GM18499 (cell line): ENCODE data around the gene STK39.

Experiments
- ATAC-seq: cut with Tn5 transposase; IDR thresholded peaks from one replicate; pipeline ENCODE4 v1.9.1; 2021; ENCODE audit warnings: moderate number of reproducible peaks; ENCODE audit not compliant: insufficient read depth, unreplicated experiment

The STK39 gene

DNA sequence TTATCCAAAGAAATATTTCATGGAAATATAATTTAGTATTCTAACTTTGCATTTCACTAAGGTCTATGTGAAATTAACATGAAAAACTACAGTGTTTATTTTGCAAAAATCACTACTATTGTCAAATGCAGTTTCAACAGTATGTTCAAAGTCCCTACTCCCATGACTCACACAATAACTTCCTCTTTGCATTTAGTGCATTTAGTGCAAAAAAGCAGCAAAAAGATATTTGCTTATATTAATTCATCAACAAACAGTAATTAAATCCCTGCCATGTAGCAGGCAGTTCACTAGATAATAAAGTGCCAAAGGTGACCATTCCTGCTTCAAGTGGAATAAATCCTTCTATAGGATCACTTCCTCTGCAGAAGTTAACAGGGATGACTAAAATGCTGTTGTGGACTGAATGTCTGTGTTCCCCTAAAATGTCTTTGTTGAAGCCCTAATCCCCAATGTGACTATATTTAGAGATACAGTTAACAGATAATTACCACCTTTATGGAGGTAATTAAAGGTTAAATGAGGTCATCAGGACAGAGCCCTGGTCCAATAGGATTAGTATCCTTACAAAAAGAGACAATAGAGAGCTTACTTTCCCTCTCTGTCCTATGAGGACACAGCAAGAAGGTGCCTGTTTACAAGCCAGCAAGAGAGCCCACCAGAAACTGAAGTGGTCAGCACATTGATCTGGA is 61.7 kb downstream of the STK39 start:
- no peak for ATAC-seq

- no peak for ATAC-seq
Observed at GRCh38 chr2:168184681-168185513, 62.5 kb downstream of the STK39 start.

DNA sequence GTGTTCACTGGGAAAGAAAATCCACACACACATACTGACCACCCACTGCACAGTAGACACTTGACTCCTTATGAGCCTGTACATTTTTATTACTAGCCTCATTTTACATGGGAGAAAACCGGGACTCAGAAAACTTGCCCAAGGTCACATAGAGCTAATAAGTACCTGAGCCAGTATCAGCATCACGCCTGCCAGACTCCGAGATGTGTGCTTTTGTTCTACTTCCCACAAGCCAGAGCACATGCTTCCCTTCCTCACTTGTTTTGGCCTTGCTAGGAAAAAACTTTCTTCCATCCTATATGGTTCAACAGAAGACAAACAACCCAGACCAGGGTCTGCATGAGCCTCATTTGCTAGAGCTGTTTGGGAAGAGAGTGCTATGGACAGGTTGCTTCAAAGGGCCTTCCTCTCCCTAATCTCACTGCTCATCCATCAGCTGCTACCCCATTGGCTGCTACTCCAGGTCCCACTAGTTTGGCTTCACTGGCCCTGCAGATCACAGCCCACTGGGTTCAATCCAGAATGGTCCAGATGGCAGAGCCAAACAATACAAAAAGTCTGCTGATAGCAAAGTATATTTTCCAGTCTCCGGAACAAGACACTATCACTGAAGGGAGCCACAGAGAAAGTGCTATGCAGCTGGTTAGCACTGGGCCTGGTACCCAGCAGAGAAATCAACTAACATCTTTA is 63.9 kb downstream of the STK39 start:
- no peak for ATAC-seq

DNA sequence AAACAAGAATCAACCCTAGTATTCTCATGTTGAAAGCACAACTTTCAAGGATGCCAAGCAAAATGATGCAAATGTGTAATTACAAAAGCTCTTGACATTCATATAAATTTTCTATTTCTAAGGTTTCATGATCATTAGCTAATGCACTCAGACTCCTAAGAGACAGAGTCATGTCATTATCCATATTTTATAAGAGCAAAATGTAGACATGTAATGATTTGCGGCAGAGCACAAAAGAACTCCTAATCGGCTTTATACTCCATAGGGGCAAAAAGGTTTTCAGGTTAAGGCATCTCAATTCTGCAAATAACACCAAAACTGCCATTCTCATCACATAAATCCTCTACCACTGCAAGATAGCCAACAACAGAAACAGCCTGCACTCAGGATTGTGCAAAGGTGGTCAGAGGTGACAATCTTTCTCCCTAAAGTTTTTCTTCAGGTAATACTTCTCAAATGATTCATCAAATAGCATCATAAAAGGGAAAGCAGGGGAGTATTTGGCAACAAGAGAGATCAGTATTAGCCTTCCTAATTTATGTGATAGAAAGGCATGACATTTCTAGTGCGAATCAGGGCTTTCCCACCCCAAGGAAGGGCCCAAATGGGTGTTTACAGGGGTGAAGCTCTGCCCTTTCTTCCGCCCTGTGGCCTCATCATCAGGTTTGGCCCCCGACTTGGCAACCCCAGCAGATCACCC is 64.7 kb downstream of the STK39 start:
- ATAC-seq: no peak

DNA sequence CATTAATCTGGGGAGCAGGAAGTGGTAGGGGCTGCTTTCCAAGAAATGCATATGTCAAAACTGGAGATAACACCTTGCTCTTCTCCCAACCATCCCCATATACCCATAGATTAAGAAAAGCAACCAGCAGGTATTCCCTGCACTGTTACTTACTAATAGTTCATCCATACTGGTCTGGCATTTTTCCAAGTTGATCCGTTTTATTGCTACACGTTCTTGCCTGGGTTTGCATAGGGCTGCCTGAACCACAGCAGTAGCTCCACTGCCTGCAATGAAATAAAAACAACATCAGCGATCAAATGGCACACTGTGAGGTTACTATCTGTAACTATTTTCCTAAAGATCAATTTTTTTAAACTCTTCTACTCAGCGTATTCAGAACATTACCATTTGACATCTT is 65.6 kb downstream of the STK39 start:
- ATAC-seq: no peak

DNA sequence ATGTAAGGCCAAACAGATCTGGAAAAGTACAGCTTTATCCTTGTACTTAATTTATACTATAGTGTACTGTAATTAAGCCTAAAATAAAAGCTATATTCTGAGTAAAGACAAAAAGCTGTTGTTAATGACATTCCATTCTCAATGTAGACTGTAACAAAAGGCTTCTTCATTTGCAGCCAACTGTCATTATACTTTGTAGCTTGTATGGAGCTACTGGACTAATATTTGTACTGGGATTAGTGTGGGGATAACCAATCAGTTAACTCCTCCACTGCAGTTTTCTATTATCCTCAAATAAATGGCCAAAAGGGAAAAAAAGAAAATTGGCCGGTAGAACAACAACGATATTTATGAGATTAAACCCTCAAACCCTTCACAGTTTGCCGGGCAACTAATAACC is 66.5 kb downstream of the STK39 start:
- ATAC-seq: no peak

DNA sequence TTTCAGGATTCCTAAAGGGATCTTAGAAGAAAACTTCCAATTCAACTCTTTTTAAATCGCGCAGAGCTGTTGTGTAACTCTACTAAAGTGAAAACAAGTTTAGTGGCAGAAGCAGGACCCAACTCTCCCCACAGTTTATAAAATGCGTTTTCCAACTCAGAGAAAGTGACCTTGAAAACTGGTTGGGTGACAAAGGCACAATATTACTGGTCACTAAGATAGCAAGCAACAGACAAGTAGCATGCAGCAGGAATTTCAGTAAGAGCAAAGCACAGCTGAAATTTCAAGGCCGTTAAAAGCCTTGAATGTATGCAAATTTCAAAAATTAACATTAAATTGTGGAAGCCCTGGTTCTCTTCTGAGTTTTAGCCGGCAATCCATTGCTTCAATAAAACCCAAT is 66.9 kb downstream of the STK39 start:
- ATAC-seq: no peak

- no peak for ATAC-seq
Observed at GRCh38 chr2:168179592-168179991, 67.8 kb downstream of the STK39 start.

GRCh38 chr2:168178520-168179324 is 68.7 kb downstream of the STK39 start:
- ATAC-seq: no peak

- ATAC-seq: no peak
Observed at GRCh38 chr2:168176402-168176801, 71.0 kb downstream of the STK39 start.

- no peak for ATAC-seq
Observed at GRCh38 chr2:168175469-168175868, 71.9 kb downstream of the STK39 start.

DNA sequence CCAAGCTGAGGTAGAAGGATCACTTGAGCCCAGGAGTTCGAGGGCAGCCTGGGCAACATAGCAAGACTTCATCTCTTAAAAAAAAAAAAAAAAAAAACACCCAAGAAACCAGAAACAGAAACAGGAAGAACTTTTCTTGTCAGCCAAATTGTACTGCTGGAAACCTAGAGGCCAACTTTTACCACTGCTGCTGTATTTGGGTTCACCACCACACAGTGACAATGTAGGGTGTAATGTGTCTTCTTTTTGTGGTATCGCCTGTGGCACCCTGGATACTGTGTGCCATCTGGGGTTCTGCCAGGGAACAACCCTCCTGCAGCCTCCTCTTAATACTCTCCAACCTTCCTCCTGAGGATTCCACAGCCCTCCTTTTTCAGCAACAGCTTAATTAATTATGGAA is 72.6 kb downstream of the STK39 start:
- ATAC-seq: no peak

- ATAC-seq: no peak
Observed at GRCh38 chr2:168172071-168172470, 75.3 kb downstream of the STK39 start.

DNA sequence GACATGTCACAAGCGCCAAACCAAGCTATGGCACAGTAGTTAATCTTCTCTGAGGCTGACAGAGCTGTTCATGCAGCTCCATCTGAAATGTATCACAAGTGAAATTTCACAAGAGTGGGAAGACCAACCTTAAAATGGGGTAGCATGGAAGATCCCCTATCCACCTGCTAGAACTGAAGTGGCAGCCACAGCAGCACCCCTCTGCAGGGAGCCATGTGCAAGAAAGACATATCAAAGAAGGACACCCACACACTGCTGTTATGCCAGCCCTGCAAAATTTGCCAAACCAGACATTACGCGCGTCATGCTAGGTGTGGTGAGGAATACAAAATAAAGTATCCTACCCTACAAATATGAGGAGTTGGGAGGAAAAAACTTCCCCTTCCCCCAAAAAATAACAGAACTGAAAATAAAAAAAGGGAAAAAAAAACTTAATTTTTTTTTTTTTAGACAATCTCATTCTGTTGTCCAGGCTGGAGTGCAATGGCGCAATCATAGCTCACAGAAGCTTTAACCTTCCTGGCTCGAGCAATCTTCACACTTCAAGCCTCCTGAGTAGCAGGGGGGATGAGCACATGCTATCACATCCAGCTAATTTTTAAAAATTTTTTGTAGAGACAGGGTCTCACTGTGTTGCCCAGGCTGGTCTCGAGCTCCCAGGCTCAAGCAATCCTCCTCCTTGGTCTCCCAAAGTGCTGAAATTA is 76.2 kb downstream of the STK39 start:
- ATAC-seq: no peak

DNA sequence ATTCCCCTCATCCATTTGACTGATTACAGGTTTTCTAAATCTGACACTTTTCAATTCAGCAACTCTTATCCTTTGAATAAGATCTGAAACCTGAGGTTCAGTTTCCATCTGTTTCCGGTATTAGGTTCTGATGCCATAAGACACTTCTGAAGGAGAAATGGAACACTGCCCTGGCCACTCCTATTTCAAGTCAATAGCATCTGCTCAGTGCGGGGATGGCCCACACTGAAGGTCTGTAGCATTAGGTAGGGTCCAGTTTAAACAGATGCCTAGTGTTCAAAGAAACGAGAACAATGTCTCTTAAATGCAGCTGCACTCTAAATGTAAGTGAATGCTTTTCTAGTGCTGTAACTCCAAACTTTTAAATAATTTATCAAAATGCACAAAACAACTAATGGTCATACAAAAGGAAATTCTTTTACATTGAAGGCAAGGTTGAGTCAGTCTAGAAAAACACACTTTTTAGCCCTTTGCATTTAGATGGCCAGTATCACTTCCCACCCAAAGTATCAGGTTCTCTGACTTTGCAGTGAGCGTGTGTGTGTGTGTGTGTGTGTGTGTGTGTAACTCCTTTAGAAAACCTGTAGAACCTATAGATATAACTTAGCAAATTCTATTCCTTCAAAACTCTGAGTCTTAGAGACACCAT is 78.2 kb downstream of the STK39 start:
- no peak for ATAC-seq

DNA sequence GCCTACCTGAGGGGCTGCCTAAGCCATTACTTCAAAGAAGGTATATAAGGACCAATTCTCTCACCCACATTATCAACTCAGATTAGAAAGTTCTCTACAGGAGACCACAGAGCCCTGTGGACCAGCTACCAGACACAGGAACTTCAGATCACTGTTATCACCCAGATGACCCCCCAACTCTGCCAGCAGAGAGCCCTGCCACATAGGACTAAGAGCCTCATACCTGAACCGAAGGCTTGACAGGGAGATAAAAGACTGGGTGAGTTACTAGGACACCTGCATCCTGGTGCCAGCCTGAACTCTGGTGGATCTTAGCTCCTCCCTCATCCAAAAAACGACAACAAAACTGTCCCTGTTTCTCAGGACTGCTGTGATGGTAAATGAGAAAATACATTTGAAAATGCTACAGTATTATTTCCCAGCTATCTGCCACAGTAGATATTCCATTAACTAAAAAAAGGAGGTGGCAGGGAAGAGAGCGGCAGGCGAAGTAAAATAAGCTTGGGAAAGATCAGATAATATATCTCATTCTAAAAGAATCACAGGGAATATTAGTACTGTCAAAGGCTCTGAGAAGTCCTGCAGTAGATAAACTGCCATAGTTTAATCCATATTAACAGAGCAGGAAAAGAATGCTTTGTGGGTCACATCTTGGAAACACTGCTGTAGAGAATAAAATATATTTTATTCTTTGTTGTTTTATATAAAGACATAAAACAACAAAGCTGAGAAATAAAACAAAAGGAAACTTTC is 79.7 kb downstream of the STK39 start:
- no peak for ATAC-seq

- no peak for ATAC-seq
Observed at GRCh38 chr2:168166902-168167510, 80.4 kb downstream of the STK39 start.
